ENCODE measurements around the gene LYPD3.
A peak's percentile ranks its signal among the peaks of the same experiment; 100 is the strongest.

Gene LYPD3

GRCh38 chr19:43464134-43464775, 1.2 kb downstream of the LYPD3 start:
- peak overlapping the region; percentile 74 for H3K4me3 ChIP-seq (ENCODE audit: low read depth, low read length)
- in situ Hi-C loops (cut with HindIII; ENCODE audit: low pct_ligation_motif_present, low sequenced_read_pairs) = no loop called here
- TF ChIP-seq CTCF (IDR thresholded peaks at IDR 0.05; ENCODE audit: low read depth, low read length, missing control alignments) = no peak
- no peaks in the 10 kb centered on the region for H3K36me3 ChIP-seq (replicated peaks)
- H3K27me3 ChIP-seq (replicated peaks) = no peaks in the 10 kb centered on the region
- no peak for DNase-seq
- H3K27ac ChIP-seq = peak overlapping the region; percentile 19

GRCh38 chr19:43463381-43464133, 1.9 kb downstream of the LYPD3 start:
- in situ Hi-C loops (cut with HindIII; ENCODE audit: low pct_ligation_motif_present, low sequenced_read_pairs) = no loop called here
- H3K4me3 ChIP-seq (ENCODE audit: low read depth, low read length) = peak overlapping the region; percentile 74
- DNase-seq = peak; percentile 91
- H3K27ac ChIP-seq = peak overlapping the region; percentile 19
- H3K36me3 ChIP-seq (replicated peaks) = no peaks in the 10 kb centered on the region
- no peaks in the 10 kb centered on the region for H3K27me3 ChIP-seq (replicated peaks)
- TF ChIP-seq CTCF (IDR thresholded peaks at IDR 0.05; ENCODE audit: low read depth, low read length, missing control alignments) = no peak

GRCh38 chr19:43462785-43463380, 2.5 kb downstream of the LYPD3 start:
- Histone ChIP-seq H3K36me3 (replicated peaks) (no peaks in the 10 kb centered on the region), H3K4me3 (ENCODE audit: low read depth, low read length) (peak overlapping the region; percentile 74), H3K27ac (no peak overlapping the region), H3K27me3 (replicated peaks) (no peaks in the 10 kb centered on the region)
- no peak for DNase-seq
- in situ Hi-C loops (cut with HindIII; ENCODE audit: low pct_ligation_motif_present, low sequenced_read_pairs) = no loop called here
- no peak for TF ChIP-seq CTCF (IDR thresholded peaks at IDR 0.05; ENCODE audit: low read depth, low read length, missing control alignments)

GRCh38 chr19:43462383-43462782, 3.0 kb downstream of the LYPD3 start:
- in situ Hi-C loops (cut with HindIII; ENCODE audit: low pct_ligation_motif_present, low sequenced_read_pairs) = no loop called here
- H3K36me3 ChIP-seq (replicated peaks) = no peaks in the 10 kb centered on the region
- H3K4me3 ChIP-seq (ENCODE audit: low read depth, low read length) = no peak overlapping the region
- TF ChIP-seq CTCF (IDR thresholded peaks at IDR 0.05; ENCODE audit: low read depth, low read length, missing control alignments) = no peak
- DNase-seq = no peak
- H3K27me3 ChIP-seq (replicated peaks) = no peaks in the 10 kb centered on the region
- no peak overlapping the region for H3K27ac ChIP-seq

- H3K27ac ChIP-seq = no peak overlapping the region
- H3K4me3 ChIP-seq (ENCODE audit: low read depth, low read length) = no peak overlapping the region
- no peak for TF ChIP-seq CTCF (IDR thresholded peaks at IDR 0.05; ENCODE audit: low read depth, low read length, missing control alignments)
- in situ Hi-C loops (cut with HindIII; ENCODE audit: low pct_ligation_motif_present, low sequenced_read_pairs) = no loop called here
- DNase-seq = no peak
- no peaks in the 10 kb centered on the region for H3K27me3 ChIP-seq (replicated peaks)
- no peaks in the 10 kb centered on the region for H3K36me3 ChIP-seq (replicated peaks)
Observed at GRCh38 chr19:43461303-43461702, 4.1 kb downstream of the LYPD3 start.
